BE2C (cell line): Measurements from ENCODE around the gene PSMD11.

Source experiments
- DNase-seq: peaks from one replicate; pipeline ENCODE4 v3.0.0-alpha.2; 2020
- H3K27me3 ChIP-seq: fragments of 250-450 bp; sonication (Bioruptor Pico); 2 replicates; pipeline ENCODE4 v1.5.1; 2020; ENCODE audit warnings: mild to moderate bottlenecking
- H3K36me3 ChIP-seq: fragments of 250-450 bp; sonication (Bioruptor Pico); 2 replicates; pipeline ENCODE4 v1.5.1; 2020; ENCODE audit warnings: mild to moderate bottlenecking
- H3K4me1 ChIP-seq: fragments of 250-450 bp; sonication (Bioruptor Pico); 2 replicates; pipeline ENCODE4 v1.5.1; 2020
- H3K4me3 ChIP-seq: 2 replicates; pipeline ENCODE4 v1.5.1; 2011; ENCODE audit warnings: low read depth, low read length
- H3K9me3 ChIP-seq: fragments of 250-450 bp; sonication (Bioruptor Pico); 2 replicates; pipeline ENCODE4 v1.5.1; 2020
- CTCF ChIP-seq: IDR thresholded peaks from 2 replicates; pipeline ENCODE4 v1.5.1; 2012; ENCODE audit warnings: mild to moderate bottlenecking, low read depth, low read length

The PSMD11 gene

GRCh38 chr17:32498391-32498790, 54.1 kb downstream of the PSMD11 start:
- no peak overlapping the region for H3K4me3 ChIP-seq
- H3K4me1 ChIP-seq = no peaks in the 10 kb centered on the region
- no peak for TF ChIP-seq CTCF
- no peak for DNase-seq
- no peaks in the 10 kb centered on the region for H3K27me3 ChIP-seq
- no peaks in the 10 kb centered on the region for H3K9me3 ChIP-seq
- H3K36me3 ChIP-seq = no peaks in the 10 kb centered on the region

GRCh38 chr17:32502013-32502412, 57.7 kb downstream of the PSMD11 start:
- no peak for DNase-seq
- H3K9me3 ChIP-seq = no peaks in the 10 kb centered on the region
- TF ChIP-seq CTCF = no peak
- no peaks in the 10 kb centered on the region for H3K4me1 ChIP-seq
- no peak overlapping the region for H3K4me3 ChIP-seq
- H3K36me3 ChIP-seq = no peaks in the 10 kb centered on the region
- H3K27me3 ChIP-seq = no peaks in the 10 kb centered on the region

DNA sequence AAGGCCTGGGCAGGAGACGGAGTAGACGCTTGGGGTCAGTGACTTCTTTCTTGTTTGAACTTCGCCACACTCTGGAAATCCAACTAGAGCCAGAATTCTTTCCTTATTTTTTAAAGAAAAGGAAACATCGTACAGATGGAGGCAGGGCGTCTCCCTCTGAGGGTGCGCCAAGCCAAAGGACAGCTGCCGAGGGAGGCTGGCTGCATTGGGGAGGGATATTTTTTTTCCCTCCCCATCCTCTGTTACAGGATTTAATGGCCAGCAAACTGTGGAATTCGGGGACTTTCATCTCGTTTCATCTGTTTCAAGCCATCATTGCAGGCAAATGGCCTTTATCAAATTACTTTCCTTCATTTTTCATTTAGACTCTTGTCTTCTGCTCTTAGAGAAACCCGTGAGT, 58.4 kb downstream of the PSMD11 start:
- TF ChIP-seq CTCF = no peak
- no peaks in the 10 kb centered on the region for H3K27me3 ChIP-seq

DNA sequence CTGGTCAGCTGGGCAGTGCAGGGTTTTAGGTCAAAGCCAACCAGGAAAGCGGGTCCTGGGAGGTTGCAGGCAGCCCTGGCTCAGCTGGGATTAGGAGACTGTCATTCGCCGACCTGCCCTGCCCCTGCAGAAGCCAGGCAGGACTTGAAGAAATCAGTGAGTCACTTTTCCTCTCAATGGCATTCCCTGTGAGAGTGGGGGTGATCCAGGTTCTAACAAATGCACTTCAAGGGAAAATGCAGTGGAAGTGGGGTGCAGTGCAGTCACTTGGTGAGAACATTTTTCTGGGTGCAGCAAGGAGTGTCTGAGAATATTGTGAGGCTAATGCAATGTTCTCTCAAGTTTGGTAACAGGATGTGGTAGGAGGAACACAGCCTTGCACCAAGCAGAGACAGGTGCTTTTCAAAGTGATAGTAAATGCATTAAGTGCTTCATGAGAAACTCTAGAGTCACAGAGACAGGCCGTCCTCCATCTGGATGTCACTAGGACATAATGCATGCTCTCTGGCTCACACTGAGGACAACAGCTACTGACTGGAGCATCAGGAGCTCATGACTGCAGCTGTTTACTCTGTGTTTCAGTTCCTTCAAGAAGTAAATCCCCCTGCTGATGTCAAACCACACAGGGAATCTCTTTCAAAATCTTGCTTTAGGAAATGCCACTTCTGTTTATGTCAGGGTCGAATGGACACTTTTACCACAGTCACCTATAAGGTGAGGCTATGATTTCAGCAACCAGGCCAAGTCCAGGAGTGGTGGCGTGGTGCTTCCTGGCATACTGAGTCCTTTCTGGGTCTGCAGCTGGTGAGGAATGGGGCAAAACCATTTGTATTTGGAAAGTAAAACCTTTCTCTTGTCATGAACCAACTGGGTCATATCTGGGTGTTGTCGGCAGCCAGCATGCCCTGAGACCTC, 59.2 kb downstream of the PSMD11 start:
- Histone ChIP-seq H3K4me1 (no peaks in the 10 kb centered on the region), H3K4me3 (no peak overlapping the region), H3K9me3 (no peaks in the 10 kb centered on the region), H3K27me3 (no peaks in the 10 kb centered on the region), H3K36me3 (no peaks in the 10 kb centered on the region)
- no peak for TF ChIP-seq CTCF
- no peak for DNase-seq

More for the DNA sequence above, 58.4 kb downstream of the PSMD11 start:
- no peak for DNase-seq
- Histone ChIP-seq H3K4me1 (no peaks in the 10 kb centered on the region), H3K9me3 (no peaks in the 10 kb centered on the region), H3K4me3 (no peak overlapping the region), H3K36me3 (no peaks in the 10 kb centered on the region)

GRCh38 chr17:32504166-32504990, 60.1 kb downstream of the PSMD11 start:
- Histone ChIP-seq H3K9me3 (no peaks in the 10 kb centered on the region), H3K4me1 (no peaks in the 10 kb centered on the region), H3K36me3 (no peaks in the 10 kb centered on the region), H3K4me3 (no peak overlapping the region), H3K27me3 (no peaks in the 10 kb centered on the region)
- no peak for DNase-seq
- TF ChIP-seq CTCF = no peak
